Kidney epithelial cell (primary cell): ENCODE data around the gene NLRP3. TPM values are rescaled to one million over a fixed set of nuclear protein-coding genes. Genes with fewer than 3 reads are reported as not detected.

Experiments used
- DNase-seq: peaks from one replicate; pipeline ENCODE4 v3.0.0-alpha.2; 2010; ENCODE audit warnings: low read depth
- H3K27me3 ChIP-seq: 2 replicates; pipeline ENCODE4 v1.6.0; 2011; ENCODE audit warnings: low read length; ENCODE audit not compliant: control insufficient read depth, insufficient read depth
- H3K36me3 ChIP-seq: 2 replicates; pipeline ENCODE4 v1.5.1; 2011; ENCODE audit warnings: low read length; ENCODE audit not compliant: control insufficient read depth, insufficient read depth
- H3K4me3 ChIP-seq: 2 replicates; pipeline ENCODE4 v1.5.1; 2011; ENCODE audit warnings: low read depth, mild to moderate bottlenecking, control low read depth, low read length
- CTCF ChIP-seq: IDR thresholded peaks from 2 replicates; pipeline ENCODE4 v1.5.1; 2011; ENCODE audit warnings: mild to moderate bottlenecking, moderate library complexity, low read length, control low read depth, inconsistent platforms; ENCODE audit not compliant: insufficient read depth, poor library complexity, severe bottlenecking
- total RNA-seq: library from RNA; depleted of rRNA; stranded (reverse); fragments of >200 nt; gene quantifications from 2 replicates; pipeline ENCODE4 v1.2.3, GENCODE V29; 2015

NLRP3 gene
- total RNA-seq, 1 donor from 2014 or later = 1.5 TPM

- H3K36me3 ChIP-seq = no peaks in the 10 kb centered on the region
- no peak overlapping the region for H3K4me3 ChIP-seq
- H3K27me3 ChIP-seq = no peaks in the 10 kb centered on the region
- no peak for TF ChIP-seq CTCF
- no peak for DNase-seq
Observed at GRCh38 chr1:247402120-247402675, 13.8 kb upstream of the NLRP3 start.

DNA sequence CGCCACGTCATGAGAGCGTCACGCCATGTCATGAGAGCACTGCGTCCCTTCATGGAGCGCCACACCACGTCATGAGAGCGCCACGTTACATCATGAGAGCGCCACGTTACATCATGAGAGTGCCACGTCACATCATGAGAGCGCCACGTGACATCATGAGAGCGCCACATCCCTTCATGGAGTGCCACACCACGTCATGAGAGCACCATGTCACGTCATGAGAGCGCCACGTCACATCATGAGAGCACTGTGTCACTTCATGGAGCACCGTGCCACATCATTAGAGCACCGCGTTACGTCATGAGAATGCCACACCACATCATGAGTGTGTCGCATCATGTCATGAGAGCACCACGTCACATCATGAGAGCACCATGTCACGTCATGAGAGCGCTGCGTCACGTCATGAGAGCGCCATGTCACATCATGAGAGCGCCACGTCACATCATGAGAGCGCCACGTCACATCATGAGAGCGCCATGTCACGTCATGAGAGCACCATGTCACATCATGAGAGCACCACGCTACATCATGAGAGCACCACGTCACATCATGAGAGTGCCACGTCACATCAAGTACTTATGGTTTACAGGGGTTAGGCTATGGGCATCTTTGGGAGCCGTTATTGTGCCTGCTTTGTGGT, 9.8 kb upstream of the NLRP3 start:
- no peak for DNase-seq
- Histone ChIP-seq H3K27me3 (no peaks in the 10 kb centered on the region), H3K4me3 (no peak overlapping the region), H3K36me3 (no peaks in the 10 kb centered on the region)
- no peak for TF ChIP-seq CTCF

GRCh38 chr1:247407180-247407616, 8.8 kb upstream of the NLRP3 start:
- no peak for DNase-seq
- Histone ChIP-seq H3K4me3 (no peak overlapping the region), H3K27me3 (no peaks in the 10 kb centered on the region), H3K36me3 (no peaks in the 10 kb centered on the region)
- no peak for TF ChIP-seq CTCF

DNA sequence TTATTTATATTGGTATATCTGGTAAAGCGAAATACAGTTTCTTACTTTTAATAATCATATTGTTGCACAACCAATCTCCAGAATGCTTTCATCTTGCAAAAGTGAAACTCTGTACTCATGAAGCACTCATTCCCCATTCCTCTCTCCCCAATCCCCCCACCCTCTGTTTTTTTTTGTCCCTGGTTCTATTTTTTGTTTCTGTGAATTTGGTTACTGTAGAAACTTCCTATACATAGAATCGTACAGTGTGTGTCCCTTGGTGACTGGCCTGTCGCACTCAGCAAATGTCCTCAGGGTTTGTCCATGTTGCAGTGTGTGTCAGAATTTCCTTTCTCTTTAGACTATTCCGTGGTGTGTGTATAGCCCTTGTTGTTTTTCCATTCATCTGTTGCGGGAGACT, 7.9 kb upstream of the NLRP3 start:
- no peaks in the 10 kb centered on the region for H3K36me3 ChIP-seq
- H3K27me3 ChIP-seq = no peaks in the 10 kb centered on the region
- DNase-seq = no peak
- TF ChIP-seq CTCF = no peak
- H3K4me3 ChIP-seq = no peak overlapping the region

DNA sequence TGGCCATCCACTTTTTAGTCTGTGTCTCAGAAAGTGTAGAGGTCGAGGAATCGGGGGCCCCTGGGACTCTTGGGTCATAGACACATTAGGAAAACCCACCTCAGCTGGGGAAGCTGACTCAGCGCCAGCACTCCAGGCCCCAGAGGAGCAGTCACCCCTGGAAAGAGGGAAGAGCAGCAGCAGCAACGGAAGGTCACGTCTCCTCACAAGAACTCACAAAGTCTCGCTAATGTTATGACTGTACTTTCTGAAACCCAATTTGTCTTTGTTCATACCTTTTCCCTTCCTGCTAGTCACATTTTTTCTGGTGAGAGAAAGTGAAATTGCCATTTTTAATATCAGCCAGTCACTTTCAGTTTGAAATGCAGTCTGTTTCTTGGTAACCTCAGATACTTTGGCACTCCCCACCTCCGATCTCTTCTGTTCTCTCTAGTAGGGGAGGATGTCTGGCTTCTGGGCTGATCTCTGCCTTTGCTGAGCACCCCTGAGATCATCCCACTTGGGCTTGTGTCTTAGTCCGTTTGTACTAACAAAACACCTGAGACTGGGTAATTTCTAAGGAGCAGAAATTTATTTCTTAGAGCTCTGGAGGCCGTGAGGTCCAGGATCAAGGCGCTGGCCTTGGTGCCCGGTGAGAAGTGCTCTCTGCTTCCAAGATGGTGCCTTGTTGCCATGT, 6.0 kb upstream of the NLRP3 start:
- Histone ChIP-seq H3K27me3 (no peaks in the 10 kb centered on the region), H3K36me3 (no peaks in the 10 kb centered on the region), H3K4me3 (no peak overlapping the region)
- DNase-seq = no peak
- TF ChIP-seq CTCF = no peak
